NCI-H1694 (cell line): ENCODE measurements around the gene C10orf67.
"Not testable (repeated sequence)": the region's sequence is repeated elsewhere in the genome, so short reads cannot be mapped to it uniquely, and the experiment has no call there.

Experiments used
- DNase-seq: peaks from one replicate; lab custom pipeline; 2025; lab: John Stamatoyannopoulos, UW

C10orf67 gene

GRCh38 chr10:23263441-23264164 is 81.0 kb downstream of the C10orf67 start:
- DNase-seq: no peak

DNA sequence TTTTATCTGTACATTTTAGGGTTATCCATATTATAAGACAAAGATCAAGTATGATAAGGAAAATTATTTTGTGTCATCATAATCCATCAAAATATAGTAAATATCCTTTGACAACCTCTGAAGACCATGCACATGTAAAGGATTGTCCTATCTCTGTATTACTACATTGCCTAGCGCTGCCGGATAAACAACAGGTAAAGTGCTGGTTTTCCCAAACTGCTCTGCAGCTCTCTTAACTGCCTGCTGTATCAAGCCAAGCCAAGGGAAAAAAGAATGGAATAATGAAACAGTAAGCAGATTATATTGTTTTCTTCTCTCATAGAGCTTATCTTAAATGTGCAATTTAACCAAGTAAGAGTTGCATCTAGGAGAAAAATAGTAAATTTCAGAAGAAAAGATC is 81.7 kb downstream of the C10orf67 start:
- DNase-seq: no peak

GRCh38 chr10:23258516-23258915 is 86.1 kb downstream of the C10orf67 start:
- no peak for DNase-seq

GRCh38 chr10:23253780-23254179 is 90.8 kb downstream of the C10orf67 start:
- DNase-seq: no peak

DNA sequence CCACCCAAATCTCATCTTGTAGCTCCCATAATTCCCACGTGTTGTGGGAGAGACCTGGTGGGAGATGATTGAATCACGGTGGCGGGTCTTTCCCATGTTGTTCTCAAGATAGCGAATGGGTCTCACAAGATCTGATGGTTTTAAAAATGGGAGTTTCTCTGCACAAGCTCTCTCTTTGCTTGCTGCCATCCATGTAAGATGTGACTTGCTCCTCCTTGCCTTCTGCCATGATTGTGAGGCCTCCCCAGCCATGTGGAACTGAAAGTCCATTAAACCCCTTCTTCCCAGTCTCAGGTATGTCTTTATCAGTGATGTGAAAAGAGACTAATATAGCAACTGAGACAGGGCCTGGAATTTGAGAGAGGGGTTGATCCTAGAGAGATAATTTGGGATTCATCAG is 91.7 kb downstream of the C10orf67 start:
- DNase-seq: not testable (repeated sequence)

GRCh38 chr10:23241779-23242178 is 102.8 kb downstream of the C10orf67 start:
- not testable (repeated sequence) for DNase-seq

GRCh38 chr10:23238015-23238414 is 106.6 kb downstream of the C10orf67 start:
- DNase-seq: no peak

DNA sequence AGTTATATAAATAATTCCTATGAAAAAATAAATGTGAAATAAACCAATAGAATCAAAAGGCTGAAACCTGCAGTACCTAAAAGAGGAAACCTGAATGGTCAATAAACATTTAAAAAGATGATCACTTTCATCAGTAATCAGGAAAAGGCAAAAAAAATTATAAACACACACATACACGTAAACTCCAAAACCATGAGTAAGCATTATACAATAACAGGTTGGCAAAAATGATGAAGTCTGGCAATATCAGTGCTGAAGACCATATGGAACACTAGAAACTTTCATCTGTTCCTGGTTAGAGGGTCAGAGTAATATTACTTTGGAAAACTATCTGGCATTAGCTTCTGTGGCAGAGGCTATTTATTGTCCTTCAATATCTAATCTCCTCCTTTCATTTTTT is 114.0 kb downstream of the C10orf67 start:
- no peak for DNase-seq

- DNase-seq: no peak
Measured at GRCh38 chr10:23217471-23217870, 127.1 kb downstream of the C10orf67 start.

DNA sequence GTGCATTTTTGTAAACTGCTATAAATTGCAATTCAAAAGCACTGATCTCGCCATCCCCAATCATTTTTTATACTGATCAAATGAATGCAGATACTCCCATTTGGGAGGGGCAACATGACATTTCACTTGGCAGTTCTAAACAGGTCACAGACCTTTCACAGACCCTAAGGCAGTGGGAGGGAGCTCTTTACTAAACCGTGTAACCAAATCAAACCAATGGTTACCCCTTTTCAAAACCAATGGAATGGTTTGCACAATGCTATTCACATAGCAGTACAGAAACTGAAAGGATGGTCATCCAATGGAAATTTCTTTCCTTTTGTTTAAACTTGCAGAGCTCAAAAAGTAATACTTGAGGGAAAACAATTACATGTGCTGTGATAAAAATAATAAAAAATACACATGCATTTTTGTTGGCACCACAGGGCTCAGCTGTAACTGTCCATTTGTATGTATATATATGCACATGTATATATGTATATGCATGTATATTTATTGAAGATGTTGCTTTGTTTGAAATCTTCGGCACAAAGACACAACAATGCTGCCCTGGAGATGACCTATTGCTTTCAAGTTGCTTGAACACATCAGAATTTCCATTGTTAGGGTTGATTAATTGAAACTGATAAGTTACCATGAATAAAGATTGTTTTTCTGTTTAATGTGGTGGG is 138.5 kb downstream of the C10orf67 start:
- DNase-seq: no peak

DNA sequence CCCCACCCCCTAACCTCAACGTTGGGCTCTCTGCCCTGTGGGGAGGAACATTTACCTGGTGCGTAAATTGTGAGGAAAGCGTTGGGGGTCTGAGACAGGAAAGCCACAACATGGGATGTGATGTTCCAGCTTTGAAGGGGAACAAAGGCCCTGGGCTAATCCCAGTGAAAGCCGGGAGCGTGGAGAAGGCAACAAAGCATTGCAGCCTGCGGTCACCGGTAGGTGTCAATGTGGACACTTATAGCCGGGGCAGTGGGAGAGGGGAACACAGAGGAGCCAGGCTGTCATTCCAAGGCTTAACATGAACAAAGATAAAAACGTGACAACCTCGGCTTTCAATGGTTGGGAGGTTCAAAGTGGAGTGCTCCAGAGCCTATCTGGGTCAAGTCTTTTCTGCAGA is 139.8 kb downstream of the C10orf67 start:
- no peak for DNase-seq

DNA sequence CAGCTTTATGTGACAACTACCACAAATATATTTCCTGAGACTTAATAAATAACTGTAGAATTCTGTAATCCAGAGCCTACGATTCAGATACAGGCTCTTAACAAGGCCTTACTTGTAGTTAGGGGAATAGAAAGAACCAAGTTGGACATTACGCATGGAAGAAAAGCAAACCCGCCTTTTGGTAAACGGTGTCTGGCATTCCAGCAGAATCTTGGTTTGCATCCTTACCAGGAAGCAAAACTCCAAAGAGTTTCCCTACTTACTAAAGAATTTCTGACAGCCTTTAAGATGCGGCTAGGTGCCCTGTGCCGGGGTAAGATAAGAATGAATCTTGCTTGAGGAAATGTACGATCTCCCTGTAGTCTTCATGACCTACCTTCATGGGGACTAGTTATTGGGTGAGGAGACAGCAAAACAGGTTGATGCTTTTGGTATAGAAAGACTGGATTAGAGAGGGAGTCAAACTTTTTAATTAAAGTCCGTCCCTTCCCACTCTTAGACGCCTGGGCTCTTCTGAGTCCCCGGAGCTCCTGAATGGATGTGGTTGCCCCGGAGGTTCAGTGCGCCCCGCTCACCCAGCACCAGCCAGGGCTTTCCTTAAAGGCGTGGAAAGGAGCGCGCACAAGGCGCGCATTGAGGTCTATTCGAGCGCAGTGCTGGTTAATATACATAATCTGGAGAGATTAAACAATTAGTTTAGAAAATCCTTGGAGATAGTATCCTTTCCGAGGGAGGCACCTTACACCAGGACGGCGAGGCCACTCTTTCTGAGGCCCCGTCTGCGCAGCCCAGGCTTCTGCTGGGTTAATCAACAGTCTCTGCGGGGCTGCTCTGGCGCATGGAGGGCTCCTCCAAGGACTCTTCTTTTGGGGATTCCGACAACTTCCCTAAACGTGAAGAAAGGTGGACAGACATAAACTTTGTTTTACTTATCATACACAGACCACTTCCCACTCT is 140.9 kb downstream of the C10orf67 start:
- DNase-seq: no peak

DNA sequence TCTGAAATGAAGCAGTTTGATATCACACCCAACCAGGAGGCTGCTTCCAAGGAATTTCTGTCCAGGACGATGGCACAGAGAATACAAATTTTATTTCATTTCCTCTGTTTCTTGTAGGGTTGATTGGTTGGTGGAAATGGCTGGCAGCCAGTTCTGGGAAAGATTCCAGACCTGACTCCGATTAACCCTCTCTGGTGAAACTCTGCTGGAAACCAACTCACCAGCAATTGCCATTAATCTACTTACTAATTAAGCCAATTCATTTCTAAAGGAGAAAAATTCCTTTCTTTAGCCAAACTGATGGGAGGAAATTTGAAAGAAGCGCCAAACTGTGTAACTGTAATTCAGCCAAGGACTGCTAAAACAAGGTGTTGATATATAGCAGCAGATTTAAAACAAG is 141.8 kb downstream of the C10orf67 start:
- no peak for DNase-seq

DNA sequence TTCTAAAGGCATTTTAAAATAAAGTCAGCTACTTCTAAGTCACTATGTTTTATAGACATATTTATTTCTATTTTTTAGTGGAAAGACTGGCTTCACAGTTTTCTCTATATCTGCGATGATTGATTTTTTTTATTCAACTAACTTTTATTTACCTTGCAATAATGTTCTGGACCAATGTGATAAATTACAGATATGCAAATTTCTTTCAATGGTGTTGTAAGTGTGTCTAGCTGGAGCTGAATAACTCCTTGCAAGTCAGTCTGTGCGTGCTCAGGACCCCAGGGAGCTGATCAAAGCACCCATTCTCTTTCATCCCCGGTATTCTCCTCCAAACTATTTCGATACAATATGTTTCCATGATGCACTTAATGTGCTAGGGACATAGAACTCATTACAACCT is 142.8 kb downstream of the C10orf67 start:
- DNase-seq: no peak

DNA sequence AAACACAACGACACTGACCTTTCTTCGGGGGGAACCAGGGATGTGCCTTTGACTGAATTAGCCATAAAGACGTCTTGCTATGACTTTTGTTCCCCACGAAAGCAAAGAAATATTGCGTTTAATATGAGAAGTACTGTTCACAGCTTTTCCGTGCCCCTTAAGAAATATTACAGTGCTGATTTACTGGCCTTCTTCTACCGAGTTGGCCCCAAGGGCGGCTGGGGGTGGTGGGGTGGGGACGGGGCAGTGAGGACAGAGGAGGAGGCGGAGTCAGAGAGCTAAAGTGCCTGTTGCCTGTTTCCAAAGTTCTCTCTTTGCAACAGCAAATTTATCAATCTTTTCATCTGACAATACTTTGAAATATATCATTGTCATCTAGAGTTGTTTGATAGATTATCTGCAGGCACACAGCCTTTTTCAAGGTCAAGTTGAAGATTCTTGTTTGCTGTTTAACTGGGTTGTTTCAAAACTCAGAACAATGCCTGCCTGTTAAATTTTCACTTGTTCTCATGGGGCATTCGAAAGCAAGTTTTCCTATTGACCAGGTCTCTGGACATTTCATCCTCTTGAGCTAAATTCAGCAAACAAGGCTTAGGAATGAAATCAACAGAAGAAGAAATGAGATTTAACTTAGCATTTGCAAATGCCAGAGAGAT is 143.5 kb downstream of the C10orf67 start:
- DNase-seq: no peak

DNA sequence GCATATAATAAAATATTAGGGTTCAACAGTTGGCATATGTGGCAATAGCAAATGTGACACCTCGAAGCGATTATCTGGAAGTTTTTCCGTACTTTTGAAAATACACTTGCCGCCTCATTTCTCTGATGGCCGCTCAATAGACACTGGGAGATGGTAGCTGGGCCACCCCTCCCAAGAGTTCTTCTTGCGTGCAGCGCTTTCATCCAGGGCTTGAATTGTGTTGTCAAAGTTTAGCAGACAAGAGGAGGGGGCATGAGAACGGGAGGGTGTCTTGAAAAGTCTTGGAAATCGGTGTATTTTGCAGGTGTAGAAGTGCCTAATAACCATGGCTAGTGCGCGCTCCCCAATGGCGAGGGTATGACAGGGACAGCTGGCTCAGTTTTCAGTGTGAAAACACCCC is 144.0 kb downstream of the C10orf67 start:
- DNase-seq: no peak

GRCh38 chr10:23199768-23200511 is 144.7 kb downstream of the C10orf67 start:
- no peak for DNase-seq

- no peak for DNase-seq
Measured at GRCh38 chr10:23198940-23199767, 145.4 kb downstream of the C10orf67 start.

DNA sequence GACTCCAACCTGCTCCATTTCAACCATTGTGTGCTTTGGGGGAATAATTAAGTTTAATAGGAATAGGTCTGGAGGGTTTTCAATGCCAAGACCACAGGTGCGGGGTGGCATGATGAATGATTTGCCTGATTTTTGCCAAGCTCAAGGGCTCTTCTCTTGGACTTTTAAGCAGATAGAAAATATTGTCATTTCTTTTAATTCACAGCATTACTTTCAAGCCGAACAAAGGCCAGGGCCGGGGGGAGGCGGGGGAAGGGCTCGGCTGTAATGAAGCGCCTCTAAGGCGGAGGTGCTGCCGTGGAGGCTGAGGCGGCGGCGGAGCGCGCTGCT is 146.0 kb downstream of the C10orf67 start:
- DNase-seq: no peak

- DNase-seq: no peak
Measured at GRCh38 chr10:23197416-23197861, 147.2 kb downstream of the C10orf67 start.

DNA sequence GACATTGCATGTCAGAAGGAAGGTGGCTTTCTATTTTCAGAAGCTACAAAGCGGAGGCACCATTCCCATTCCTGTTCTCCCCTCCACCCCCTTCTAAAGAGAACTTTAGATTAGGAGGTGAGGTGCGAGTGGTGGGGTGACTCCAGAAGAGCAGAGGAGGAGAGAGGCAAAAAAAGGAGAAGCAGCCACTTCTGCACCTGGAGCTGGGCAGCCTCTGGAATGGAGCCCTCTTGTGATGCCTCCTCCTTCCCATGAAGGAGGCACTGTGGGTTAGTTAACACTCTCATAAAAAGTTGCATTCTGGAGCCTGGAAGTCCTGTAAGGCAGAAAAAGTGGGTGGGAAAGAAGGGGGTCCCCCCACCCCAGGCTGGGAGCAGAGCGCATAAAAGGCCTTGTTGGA is 147.7 kb downstream of the C10orf67 start:
- DNase-seq: no peak
